Karpas-422 (cell line): ENCODE data around the gene RACK1. TPM values are rescaled to one million over a fixed set of nuclear protein-coding genes. Genes with fewer than 3 reads are reported as not detected.

Experiments used
- DNase-seq: peaks from one replicate; pipeline ENCODE4 v3.0.0-alpha.2; 2015
- H2AFZ ChIP-seq: fragments of 200-600 bp; sonication (generic); 2 replicates; pipeline ENCODE4 v1.6.1; 2014; ENCODE audit warnings: antibody characterized with exemption, low read length, mixed read lengths
- H3K27ac ChIP-seq: fragments of 200-600 bp; sonication (generic); 2 replicates; pipeline ENCODE4 v1.5.1; 2014; ENCODE audit warnings: mild to moderate bottlenecking, low read length, moderate library complexity
- H3K27me3 ChIP-seq: fragments of 200-600 bp; sonication (generic); 2 replicates; pipeline ENCODE4 v1.6.1; 2014; ENCODE audit warnings: low read length, mixed read lengths
- H3K36me3 ChIP-seq: fragments of 200-600 bp; sonication (generic); 2 replicates; pipeline ENCODE4 v1.6.1; 2014; ENCODE audit warnings: low read length, mixed read lengths; ENCODE audit not compliant: insufficient read depth
- H3K4me1 ChIP-seq: fragments of 200-600 bp; sonication (generic); 2 replicates; pipeline ENCODE4 v1.6.1; 2014; ENCODE audit warnings: mild to moderate bottlenecking, low read length, mixed read lengths
- H3K4me2 ChIP-seq: fragments of 200-600 bp; sonication (generic); 2 replicates; pipeline ENCODE4 v1.6.1; 2014; ENCODE audit warnings: low read length, low read depth, mild to moderate bottlenecking; ENCODE audit not compliant: poor library complexity, severe bottlenecking
- H3K4me3 ChIP-seq: fragments of 200-600 bp; sonication (generic); 2 replicates; pipeline ENCODE4 v1.5.1; 2014; ENCODE audit warnings: mild to moderate bottlenecking, antibody characterized with exemption, low read length, mixed read lengths
- H3K79me2 ChIP-seq: fragments of 200-600 bp; sonication (generic); 2 replicates; pipeline ENCODE4 v1.6.1; 2014; ENCODE audit warnings: mild to moderate bottlenecking, low read length, mixed read lengths
- H3K9ac ChIP-seq: fragments of 200-600 bp; sonication (generic); 2 replicates; pipeline ENCODE4 v1.6.0; 2014; ENCODE audit warnings: low read length
- H3K9me2 ChIP-seq: fragments of 200-600 bp; sonication (generic), shearing (Covaris generic); replicated peaks from 2 replicates; pipeline ENCODE4 v1.6.0; 2014; ENCODE audit warnings: mild to moderate bottlenecking, low read length, moderate library complexity; ENCODE audit not compliant: insufficient read depth
- H3K9me3 ChIP-seq: fragments of 300-700, 200-600 bp; sonication (generic); 2 replicates; pipeline ENCODE4 v1.6.1; 2014; ENCODE audit warnings: low read length, mixed read lengths
- H4K20me1 ChIP-seq: fragments of 200-600 bp; sonication (generic); 2 replicates; pipeline ENCODE4 v1.6.1; 2014; ENCODE audit warnings: mild to moderate bottlenecking, antibody characterized with exemption, low read length, low read depth; ENCODE audit not compliant: insufficient read depth
- total RNA-seq: library from RNA; depleted of rRNA; stranded (reverse); fragments of >200 nt; shearing (Covaris generic); gene quantifications from 2 replicates; pipeline ENCODE4 v1.2.3, GENCODE V29; 2014; ENCODE audit warnings: low replicate concordance

Gene RACK1
- total RNA-seq, 1 experiment from 2014 or later = 7,026 TPM

DNA sequence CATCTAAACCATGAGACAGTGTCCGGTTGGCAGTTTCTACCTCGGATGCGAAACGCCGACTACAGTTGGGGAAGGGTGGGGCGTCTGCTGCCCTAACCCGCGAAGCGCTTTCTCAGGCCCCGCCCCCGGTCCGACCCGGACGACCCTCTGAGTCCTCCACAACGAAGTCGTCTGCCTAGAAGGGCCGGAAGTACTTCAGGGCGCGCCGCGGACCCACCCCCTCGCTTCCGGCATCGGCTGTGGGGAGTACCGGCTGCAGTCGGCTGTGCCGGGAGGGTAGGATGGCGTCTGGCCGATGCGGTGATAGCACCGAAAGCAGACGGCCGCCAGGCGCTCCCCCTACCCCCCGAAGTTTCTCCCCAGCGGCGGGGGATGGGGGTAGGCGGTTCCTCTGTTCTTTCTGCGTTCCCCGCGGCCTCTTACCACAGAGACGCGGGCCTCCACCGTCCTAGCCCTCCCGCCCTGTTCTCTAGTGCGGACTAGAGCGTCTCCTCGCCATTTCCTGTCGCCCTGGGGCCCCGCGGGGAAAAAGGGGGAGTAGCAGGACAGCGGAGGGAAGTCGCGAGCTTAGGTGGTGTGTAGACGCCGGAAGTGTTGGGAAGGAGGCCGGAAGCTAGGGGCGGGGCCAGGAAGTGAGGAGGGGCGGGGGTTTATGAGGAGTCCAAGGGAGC lies 20.5 kb downstream of the RACK1 start, which contains the start of gene TRIM41:
Gene TRIM41, plus strand, starts transcription at position 224 of the 671 bp plus-strand sequence. CDS start 719 bp downstream, outside the sequence.
- H3K4me3 ChIP-seq = peak within 1 kb of the TSS; percentile 96
- H2AFZ ChIP-seq = no peak within 1 kb of the TSS

DNA sequence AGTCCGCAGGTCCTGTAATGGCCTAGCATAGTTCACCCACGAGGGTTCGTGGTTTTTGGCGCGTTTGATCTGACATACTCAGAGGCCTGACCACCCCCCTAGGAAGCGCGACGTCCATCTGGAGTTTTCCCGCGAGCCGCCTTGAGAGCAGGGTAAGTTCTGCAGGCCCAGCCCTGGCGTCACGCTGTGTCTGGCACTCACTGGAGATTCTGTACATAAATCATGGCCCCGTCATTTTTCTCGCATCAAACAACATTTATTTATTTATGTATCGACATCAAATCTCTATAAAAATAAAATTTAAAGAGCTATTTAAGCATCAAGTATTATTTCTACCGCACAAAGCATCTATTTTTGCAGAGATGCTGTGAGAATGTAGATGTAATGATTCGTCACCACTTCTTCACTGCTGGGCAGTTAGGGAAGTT lies 21.1 kb downstream of the RACK1 start:
- H4K20me1 ChIP-seq = no peaks in the 10 kb centered on the region
- peaks cover 48% of the 10 kb centered on the region for H3K4me1 ChIP-seq
- H3K9ac ChIP-seq = peak overlapping the region; percentile 86
- H2AFZ ChIP-seq = no peak overlapping the region
- peak overlapping the region; percentile 96 for H3K27ac ChIP-seq
- peak overlapping the region; percentile 98 for H3K4me2 ChIP-seq
- DNase-seq = no peak
- peaks cover 37% of the 10 kb centered on the region for H3K79me2 ChIP-seq
- H3K4me3 ChIP-seq = peak overlapping the region; percentile 96
- H3K9me3 ChIP-seq = no peaks in the 10 kb centered on the region
- peaks cover 3% of the 10 kb centered on the region; the same call in 1 of the 2 replicates for H3K36me3 ChIP-seq
- no peaks in the 10 kb centered on the region for H3K27me3 ChIP-seq
- no peaks in the 10 kb centered on the region for H3K9me2 ChIP-seq

More for the DNA sequence above, 20.5 kb downstream of the RACK1 start, which contains the start of gene TRIM41:
- Histone ChIP-seq H3K9ac (peak within 1 kb of the TSS; percentile 86), H3K4me1 (peaks cover 44% of the 10 kb centered on the region), H3K4me2 (peak within 1 kb of the TSS; percentile 98), H3K9me2 (no peaks in the 10 kb centered on the region), H3K27ac (peak within 1 kb of the TSS; percentile 96), H3K27me3 (no peaks in the 10 kb centered on the region), H4K20me1 (no peaks in the 10 kb centered on the region), H3K36me3 (peaks cover 5% of the 10 kb centered on the region; the same call in 1 of the 2 replicates), H3K9me3 (no peaks in the 10 kb centered on the region), H3K79me2 (peaks cover 40% of the 10 kb centered on the region)
- DNase-seq = peak; percentile 100

DNA sequence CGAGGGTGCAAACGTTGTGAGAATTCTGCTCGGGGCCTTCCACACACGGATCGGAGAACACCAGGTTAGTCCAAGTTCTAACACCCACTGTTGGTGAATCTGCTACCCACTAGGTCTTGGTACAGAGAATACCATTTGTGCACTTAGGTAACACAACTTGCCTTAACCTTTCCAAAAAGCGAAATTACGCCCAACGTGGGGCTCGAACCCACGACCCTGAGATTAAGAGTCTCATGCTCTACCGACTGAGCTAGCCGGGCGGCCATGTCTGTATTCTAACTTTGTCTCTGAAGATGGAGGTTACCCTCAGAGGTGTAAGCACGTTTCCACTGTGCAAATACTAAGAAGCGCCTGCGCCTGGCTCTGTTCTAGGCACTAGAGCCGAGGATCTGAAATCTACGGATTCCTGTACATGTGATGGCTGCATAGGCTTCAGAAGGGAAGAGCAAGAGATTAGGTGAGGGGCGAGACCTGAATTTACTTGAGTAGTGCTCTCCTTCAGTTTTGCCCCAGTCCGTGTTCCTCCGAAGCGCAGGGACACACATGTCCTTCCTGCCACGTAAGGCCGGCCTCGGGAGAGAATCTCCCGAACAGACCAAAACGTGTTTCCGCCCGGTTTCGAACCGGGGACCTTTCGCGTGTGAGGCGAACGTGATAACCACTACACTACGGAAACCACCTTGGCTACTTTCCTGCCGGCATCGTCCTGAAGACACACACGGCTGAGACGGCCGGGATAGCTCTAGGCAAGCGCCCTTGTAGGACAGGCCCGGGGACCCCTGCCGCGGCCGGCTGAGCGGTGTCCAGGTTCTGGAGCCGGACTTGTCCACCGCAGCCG lies 21.7 kb downstream of the RACK1 start:
- Histone ChIP-seq H3K36me3 (no peaks in the 10 kb centered on the region), H3K79me2 (peaks cover 32% of the 10 kb centered on the region), H3K4me1 (peaks cover 55% of the 10 kb centered on the region), H3K4me2 (peak overlapping the region; percentile 98), H3K9me3 (no peaks in the 10 kb centered on the region), H3K27me3 (no peaks in the 10 kb centered on the region), H3K9ac (peak overlapping the region; percentile 86), H3K4me3 (peak overlapping the region; percentile 96), H4K20me1 (no peaks in the 10 kb centered on the region), H3K9me2 (no peaks in the 10 kb centered on the region), H3K27ac (peak overlapping the region; percentile 96), H2AFZ (peak overlapping the region; percentile 42; the same call in 1 of the 2 replicates)
- DNase-seq = peak; percentile 97

DNA sequence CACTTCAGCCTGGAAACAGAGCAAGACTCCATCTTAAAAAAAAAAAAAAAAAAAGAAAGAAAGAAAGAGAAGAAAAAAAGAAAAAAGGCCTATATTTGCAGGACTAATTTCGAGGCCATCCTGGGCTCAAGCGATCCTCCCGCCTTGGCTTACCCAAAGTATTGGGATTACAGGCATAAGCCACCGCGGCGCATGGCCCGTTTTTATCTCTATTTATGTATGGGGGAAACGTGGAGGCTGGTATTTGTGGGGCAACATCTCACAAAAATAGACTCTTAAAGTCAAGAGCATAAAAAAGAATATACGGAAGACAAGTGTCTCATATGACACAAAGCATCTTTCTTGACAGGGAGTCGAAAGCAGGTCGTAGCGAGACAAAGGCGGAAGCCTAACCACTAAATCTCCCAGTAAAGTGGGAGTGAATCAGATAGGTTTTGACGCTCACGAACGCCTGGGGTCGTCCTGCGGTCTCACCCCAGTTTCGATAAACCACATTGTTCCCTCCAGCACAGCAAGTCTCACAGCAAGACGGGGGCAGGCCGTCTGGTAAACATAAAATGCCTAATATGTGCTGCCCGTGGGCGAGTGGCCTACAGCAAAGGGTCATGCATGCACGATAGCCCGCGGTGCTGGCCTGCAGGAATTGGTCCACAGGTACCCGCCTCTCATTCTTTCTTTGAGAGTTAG lies 22.5 kb downstream of the RACK1 start:
- Histone ChIP-seq H3K4me2 (peak overlapping the region; percentile 98), H3K79me2 (peaks cover 24% of the 10 kb centered on the region), H3K9me2 (no peaks in the 10 kb centered on the region), H3K27me3 (no peaks in the 10 kb centered on the region), H4K20me1 (no peaks in the 10 kb centered on the region), H2AFZ (peak overlapping the region; percentile 42; the same call in 1 of the 2 replicates), H3K36me3 (no peaks in the 10 kb centered on the region), H3K27ac (peak overlapping the region; percentile 96), H3K9me3 (no peaks in the 10 kb centered on the region), H3K4me3 (peak overlapping the region; percentile 96; the same call in 1 of the 2 replicates), H3K9ac (peak overlapping the region; percentile 86), H3K4me1 (peaks cover 57% of the 10 kb centered on the region)
- peak; percentile 40 for DNase-seq

DNA sequence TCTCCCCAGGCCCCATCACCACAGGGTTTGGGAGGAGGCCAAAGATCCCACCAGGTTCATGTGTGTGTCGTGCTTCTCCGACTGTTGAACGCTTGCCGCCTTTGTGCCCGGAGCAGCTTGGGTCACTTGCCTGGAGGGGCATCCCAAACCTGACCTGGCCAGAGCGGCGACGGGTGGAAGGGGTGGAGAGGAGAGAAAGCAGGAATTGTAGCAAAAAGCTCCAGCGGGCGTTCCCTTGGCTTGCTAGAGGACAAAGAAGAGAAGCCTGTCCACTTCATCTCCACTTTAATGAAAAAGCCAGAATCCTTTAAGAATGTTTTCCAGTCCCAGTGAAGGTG lies 23.6 kb downstream of the RACK1 start:
- H3K4me1 ChIP-seq = peaks cover 50% of the 10 kb centered on the region
- H3K4me2 ChIP-seq = no peak overlapping the region
- no peak overlapping the region for H3K27ac ChIP-seq
- H2AFZ ChIP-seq = no peak overlapping the region
- H3K9me2 ChIP-seq = no peaks in the 10 kb centered on the region
- H3K9me3 ChIP-seq = no peaks in the 10 kb centered on the region
- no peak overlapping the region for H3K4me3 ChIP-seq
- no peaks in the 10 kb centered on the region for H3K27me3 ChIP-seq
- H3K9ac ChIP-seq = no peak overlapping the region
- H3K36me3 ChIP-seq = no peaks in the 10 kb centered on the region
- H4K20me1 ChIP-seq = no peaks in the 10 kb centered on the region
- H3K79me2 ChIP-seq = peaks cover 13% of the 10 kb centered on the region
- DNase-seq = no peak

DNA sequence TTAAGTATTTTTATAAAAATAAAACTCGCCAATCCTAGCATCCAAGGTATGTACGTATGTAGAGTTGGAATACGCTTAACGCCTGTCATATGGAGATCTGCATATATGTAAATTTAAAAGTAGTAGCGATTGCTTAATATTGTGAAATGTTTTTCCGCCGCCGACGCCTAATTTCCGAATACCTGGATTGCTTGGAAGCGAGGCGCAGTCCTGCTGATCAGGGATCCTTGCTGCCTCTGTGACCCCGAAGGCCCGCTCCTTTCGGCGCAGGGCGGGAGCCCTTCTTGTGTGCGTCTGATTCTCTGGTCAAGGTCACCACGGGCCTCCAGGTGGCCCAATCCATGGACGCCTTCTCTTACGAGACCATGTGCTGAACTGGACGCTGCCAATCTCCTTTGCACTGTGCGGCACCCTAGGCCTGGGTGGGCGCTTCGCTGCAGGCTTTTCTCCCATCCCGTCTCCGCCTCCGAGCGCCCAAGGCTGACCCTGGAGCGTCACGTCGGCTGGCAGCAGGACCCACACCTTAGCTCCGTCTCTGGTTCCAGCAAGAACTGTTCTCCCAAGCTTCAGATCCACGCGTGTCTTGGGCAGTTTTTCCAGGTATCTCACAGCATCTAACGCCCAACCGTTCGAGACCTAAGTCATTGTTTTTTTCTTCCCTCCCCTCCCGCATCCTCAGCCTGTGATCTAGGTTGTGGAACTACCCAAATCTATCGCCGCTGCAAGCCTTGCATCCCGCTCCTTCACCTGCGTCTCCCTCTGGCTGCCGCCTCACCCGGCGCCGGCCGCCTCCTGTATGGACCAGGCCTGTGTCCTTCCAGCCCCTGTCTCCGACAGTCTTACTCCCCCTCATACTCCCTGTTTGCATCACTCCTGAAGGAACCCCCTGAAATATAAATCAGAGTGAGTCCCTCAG lies 24.2 kb downstream of the RACK1 start:
- Histone ChIP-seq H3K27ac (no peak overlapping the region), H3K4me1 (peaks cover 44% of the 10 kb centered on the region)

DNA sequence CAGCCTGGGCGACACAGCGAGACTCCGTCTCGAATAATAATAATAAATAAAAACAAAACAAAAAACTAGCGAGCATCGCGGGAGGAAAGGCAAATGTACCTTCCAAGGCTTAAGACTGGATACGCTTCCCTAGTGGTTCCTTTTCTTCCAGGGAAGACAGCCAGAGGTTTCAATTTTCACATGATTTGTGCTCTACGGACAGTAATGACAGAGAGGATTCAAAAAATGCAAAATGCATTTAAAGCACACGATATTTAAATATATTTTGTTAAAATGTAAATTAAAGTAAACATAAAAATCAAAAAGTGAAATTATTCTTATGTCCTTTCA lies 24.9 kb downstream of the RACK1 start:
- Histone ChIP-seq H4K20me1 (no peaks in the 10 kb centered on the region), H2AFZ (no peak overlapping the region), H3K4me1 (peaks cover 43% of the 10 kb centered on the region), H3K4me3 (no peak overlapping the region), H3K27ac (no peak overlapping the region), H3K9me2 (no peaks in the 10 kb centered on the region), H3K27me3 (no peaks in the 10 kb centered on the region), H3K4me2 (peak overlapping the region; percentile 95), H3K9me3 (no peaks in the 10 kb centered on the region), H3K9ac (no peak overlapping the region), H3K79me2 (no peaks in the 10 kb centered on the region), H3K36me3 (no peaks in the 10 kb centered on the region)
- no peak for DNase-seq

More for the DNA sequence above, 24.2 kb downstream of the RACK1 start:
- no peak overlapping the region for H3K4me2 ChIP-seq
- no peaks in the 10 kb centered on the region for H3K9me2 ChIP-seq
- no peaks in the 10 kb centered on the region for H3K36me3 ChIP-seq
- H3K9ac ChIP-seq = no peak overlapping the region
- H3K4me3 ChIP-seq = no peak overlapping the region
- no peaks in the 10 kb centered on the region for H4K20me1 ChIP-seq
- H2AFZ ChIP-seq = no peak overlapping the region
- no peaks in the 10 kb centered on the region for H3K27me3 ChIP-seq
- peak; percentile 38 for DNase-seq
- no peaks in the 10 kb centered on the region for H3K9me3 ChIP-seq
- H3K79me2 ChIP-seq = peaks cover 7% of the 10 kb centered on the region
